Neural cell (in vitro differentiated cells): ENCODE data around the gene ADPRHL1. TPM values are rescaled to one million over a fixed set of nuclear protein-coding genes. Genes with fewer than 3 reads are reported as not detected.

Source experiments
- H2AFZ ChIP-seq: fragments of 200-600, 300-800 bp; sonication (generic), shearing (Covaris generic); 2 replicates; pipeline ENCODE4 v1.6.0; 2014; ENCODE audit warnings: low read depth, mild to moderate bottlenecking, antibody characterized with exemption, low read length, moderate library complexity
- H3F3A ChIP-seq: fragments of 200-600 bp; shearing (Covaris generic); 2 replicates; pipeline ENCODE4 v1.6.1; 2016; ENCODE audit warnings: mild to moderate bottlenecking, moderate library complexity, mixed read lengths, antibody characterized with exemption, low read length; ENCODE audit not compliant: insufficient read depth, poor library complexity, severe bottlenecking
- H3K27ac ChIP-seq: fragments of 200-600, 300-800 bp; sonication (generic), shearing (Covaris generic); 2 replicates; pipeline ENCODE4 v1.5.1; 2014; ENCODE audit warnings: mild to moderate bottlenecking, low read length, moderate library complexity
- H3K27me3 ChIP-seq: fragments of 300-800, 200-600 bp; sonication (generic), shearing (Covaris generic); 2 replicates; pipeline ENCODE4 v1.6.0; 2014; ENCODE audit warnings: mild to moderate bottlenecking, low read depth, low read length, moderate library complexity; ENCODE audit not compliant: insufficient read depth
- H3K36me3 ChIP-seq: fragments of 300-800, 200-600 bp; sonication (generic), shearing (Covaris generic); 2 replicates; pipeline ENCODE4 v1.5.1; 2014; ENCODE audit warnings: mild to moderate bottlenecking, antibody characterized with exemption, low read length, moderate library complexity; ENCODE audit not compliant: insufficient read depth
- H3K4me2 ChIP-seq: fragments of 300-800, 200-600 bp; sonication (generic), shearing (Covaris generic); 2 replicates; pipeline ENCODE4 v1.6.0; 2014; ENCODE audit warnings: mild to moderate bottlenecking, low read length
- H3K4me3 ChIP-seq: fragments of 300-800, 200-600 bp; sonication (generic), shearing (Covaris generic); 2 replicates; pipeline ENCODE4 v1.5.1; 2014; ENCODE audit warnings: mild to moderate bottlenecking, low read length, moderate library complexity
- H3K79me2 ChIP-seq: fragments of 200-600 bp; shearing (Covaris generic); replicated peaks from 2 replicates; pipeline ENCODE4 v1.6.0; 2014; ENCODE audit warnings: mild to moderate bottlenecking, low read length, moderate library complexity; ENCODE audit not compliant: insufficient read depth
- H3K9ac ChIP-seq: fragments of 300-800, 200-600 bp; sonication (generic), shearing (Covaris generic); 2 replicates; pipeline ENCODE4 v1.6.1; 2016; ENCODE audit warnings: mild to moderate bottlenecking, low read length, mixed read lengths
- H3K9me2 ChIP-seq: fragments of 200-600 bp; shearing (Covaris generic); 2 replicates; pipeline ENCODE4 v1.6.1; 2016; ENCODE audit warnings: mild to moderate bottlenecking, low read length, mixed read lengths; ENCODE audit not compliant: insufficient read depth
- H3K9me3 ChIP-seq: fragments of 200-600, 300-800 bp; sonication (generic), shearing (Covaris generic); 2 replicates; pipeline ENCODE4 v1.6.1; 2016; ENCODE audit warnings: mild to moderate bottlenecking, mixed run types, low read length, moderate library complexity, mixed read lengths
- H4K20me1 ChIP-seq: fragments of 200-600 bp; shearing (Covaris generic); 2 replicates; pipeline ENCODE4 v1.6.1; 2016; ENCODE audit warnings: mild to moderate bottlenecking, mixed run types; ENCODE audit not compliant: insufficient read depth
- CTCF ChIP-seq: fragments of 450-650 bp; IDR thresholded peaks from 2 replicates; pipeline ENCODE4 v1.5.1; 2014; ENCODE audit warnings: antibody characterized with exemption, mild to moderate bottlenecking, moderate library complexity; ENCODE audit not compliant: poor library complexity, severe bottlenecking
- EP300 ChIP-seq: fragments of 450-650 bp; conservative IDR thresholded peaks from 2 replicates; pipeline ENCODE4 v1.6.1; 2014; ENCODE audit warnings: antibody characterized with exemption, mild to moderate bottlenecking, moderate library complexity; ENCODE audit not compliant: poor library complexity, severe bottlenecking
- EZH2 ChIP-seq: fragments of 200-600, 300-800 bp; shearing (Covaris generic), sonication (generic); IDR thresholded peaks from 2 replicates; pipeline ENCODE4 v1.6.1; 2014; ENCODE audit warnings: antibody characterized with exemption, low read length, borderline replicate concordance, mild to moderate bottlenecking; ENCODE audit not compliant: insufficient read depth, poor library complexity, severe bottlenecking
- MXI1 ChIP-seq: fragments of 450-650 bp; conservative IDR thresholded peaks from 2 replicates; pipeline ENCODE4 v1.6.1; 2014; ENCODE audit warnings: antibody characterized with exemption, mild to moderate bottlenecking; ENCODE audit not compliant: poor library complexity, severe bottlenecking
- POLR2AphosphoS5 ChIP-seq: IDR thresholded peaks from 2 replicates; pipeline ENCODE4 v1.6.1; 2012
- RAD21 ChIP-seq: fragments of 450-650 bp; conservative IDR thresholded peaks from 2 replicates; pipeline ENCODE4 v1.6.1; 2014; ENCODE audit warnings: antibody characterized with exemption, mild to moderate bottlenecking, moderate library complexity
- REST ChIP-seq: IDR thresholded peaks from 2 replicates; pipeline ENCODE4 v1.6.1; 2012; ENCODE audit warnings: borderline replicate concordance
- SMC3 ChIP-seq: fragments of 450-650 bp; conservative IDR thresholded peaks from 2 replicates; pipeline ENCODE4 v1.6.1; 2014; ENCODE audit warnings: antibody characterized with exemption, mild to moderate bottlenecking, moderate library complexity; ENCODE audit not compliant: poor library complexity
- TAF1 ChIP-seq: IDR thresholded peaks from 2 replicates; pipeline ENCODE4 v1.6.1; 2012; ENCODE audit warnings: low read depth
- polyA plus RNA-seq: library from polyadenylated mRNA; depleted of rRNA; stranded (reverse); fragments of >200 nt; gene quantifications from 2 replicates; pipeline ENCODE4 v1.2.3, GENCODE V29; 2014

ADPRHL1 gene
- polyA plus RNA-seq, 1 donor from 2014 or later = 1.1 TPM

GRCh38 chr13:113364311-113364889 is 88.9 kb downstream of the ADPRHL1 start:
- Histone ChIP-seq H2AFZ (no peak overlapping the region), H3K9ac (peak overlapping the region; percentile 12), H3K27me3 (peaks cover 14% of the 10 kb centered on the region), H3K79me2 (no peaks in the 10 kb centered on the region), H3K9me3 (no peaks in the 10 kb centered on the region), H4K20me1 (no peaks in the 10 kb centered on the region), H3K4me2 (no peak overlapping the region), H3K27ac (no peak overlapping the region), H3K4me3 (peak overlapping the region; percentile 33), H3K36me3 (no peaks in the 10 kb centered on the region), H3F3A (no peaks in the 10 kb centered on the region), H3K9me2 (no peaks in the 10 kb centered on the region)
- TF ChIP-seq EZH2 (no peak), REST (no peak), TAF1 (no peak)

- H3K27ac ChIP-seq = no peak overlapping the region
- peaks cover 14% of the 10 kb centered on the region for H3K27me3 ChIP-seq
- no peaks in the 10 kb centered on the region for H3F3A ChIP-seq
- H2AFZ ChIP-seq = no peak overlapping the region
- H3K9me2 ChIP-seq = no peaks in the 10 kb centered on the region
- no peak overlapping the region for H3K9ac ChIP-seq
- H3K79me2 ChIP-seq = no peaks in the 10 kb centered on the region
- no peak overlapping the region for H3K4me2 ChIP-seq
- TF ChIP-seq POLR2AphosphoS5 (no peak), MXI1 (no peak), CTCF (no peak), RAD21 (no peak), REST (no peak), EZH2 (no peak), SMC3 (no peak), TAF1 (no peak), EP300 (no peak)
- no peak overlapping the region for H3K4me3 ChIP-seq
- no peaks in the 10 kb centered on the region for H3K9me3 ChIP-seq
- no peaks in the 10 kb centered on the region for H3K36me3 ChIP-seq
- no peaks in the 10 kb centered on the region for H4K20me1 ChIP-seq
Observed at GRCh38 chr13:113361406-113361805, 91.9 kb downstream of the ADPRHL1 start.
